ENCODE measurements around the gene SLAMF1.
A peak's percentile ranks its signal among the peaks of the same experiment; 100 is the strongest.

DNA sequence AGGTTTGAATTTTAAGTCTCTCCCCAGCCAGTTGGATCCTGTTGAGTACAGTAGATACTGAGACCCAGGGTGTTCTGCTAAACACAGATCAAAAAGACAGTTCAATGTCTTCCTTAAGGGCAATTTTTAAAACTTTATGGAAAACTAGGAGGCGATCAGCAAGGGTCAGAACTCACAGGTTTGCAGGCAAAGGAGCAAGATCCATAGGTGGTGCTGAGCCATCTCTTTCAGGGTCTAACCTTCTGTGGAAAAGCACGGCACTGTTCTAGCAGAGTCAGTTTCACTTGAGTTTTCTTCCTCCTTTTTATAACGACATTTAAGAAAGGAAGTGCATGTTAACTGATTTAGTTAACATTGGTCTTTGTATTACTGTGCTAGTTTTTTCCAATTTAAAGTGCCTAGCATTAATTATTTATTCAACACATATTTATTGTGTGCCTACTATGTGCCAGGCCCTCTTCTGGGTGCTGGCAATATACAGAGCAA is 67.6 kb downstream of the SLAMF1 start, which contains the start of gene CD84:
- 0 out of 2 replicates have a peak, but pooled peaks have one; percentile 42 for TF ChIP-seq POLR2AphosphoS5 (IDR thresholded peaks at IDR 0.05; ENCODE audit: low read depth)
- TF ChIP-seq, protein P1, sequence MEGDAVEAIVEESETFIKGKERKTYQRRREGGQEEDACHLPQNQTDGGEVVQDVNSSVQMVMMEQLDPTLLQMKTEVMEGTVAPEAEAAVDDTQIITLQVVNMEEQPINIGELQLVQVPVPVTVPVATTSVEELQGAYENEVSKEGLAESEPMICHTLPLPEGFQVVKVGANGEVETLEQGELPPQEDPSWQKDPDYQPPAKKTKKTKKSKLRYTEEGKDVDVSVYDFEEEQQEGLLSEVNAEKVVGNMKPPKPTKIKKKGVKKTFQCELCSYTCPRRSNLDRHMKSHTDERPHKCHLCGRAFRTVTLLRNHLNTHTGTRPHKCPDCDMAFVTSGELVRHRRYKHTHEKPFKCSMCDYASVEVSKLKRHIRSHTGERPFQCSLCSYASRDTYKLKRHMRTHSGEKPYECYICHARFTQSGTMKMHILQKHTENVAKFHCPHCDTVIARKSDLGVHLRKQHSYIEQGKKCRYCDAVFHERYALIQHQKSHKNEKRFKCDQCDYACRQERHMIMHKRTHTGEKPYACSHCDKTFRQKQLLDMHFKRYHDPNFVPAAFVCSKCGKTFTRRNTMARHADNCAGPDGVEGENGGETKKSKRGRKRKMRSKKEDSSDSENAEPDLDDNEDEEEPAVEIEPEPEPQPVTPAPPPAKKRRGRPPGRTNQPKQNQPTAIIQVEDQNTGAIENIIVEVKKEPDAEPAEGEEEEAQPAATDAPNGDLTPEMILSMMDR (IDR thresholded peaks at IDR 0.05; ENCODE audit: insufficient read depth, low read length) = no peak
